ENCODE results near the gene PADI3.

- TF ChIP-seq CREB1 (IDR thresholded peaks at IDR 0.05) (no peak), POLR2A (IDR thresholded peaks at IDR 0.05; ENCODE audit: control extremely low read depth in 1 of 2, low read depth in 2 of 2, low read length in 2 of 2) (no peak), ZNF274 (IDR thresholded peaks at IDR 0.05; ENCODE audit: borderline replicate concordance, extremely low read depth, low read length) (no peak), SUZ12 (IDR thresholded peaks at IDR 0.05; ENCODE audit: low read length) (no peak), HDAC6 (IDR thresholded peaks at IDR 0.05; ENCODE audit: low read depth, low read length) (no peak), CBX8 (IDR thresholded peaks at IDR 0.05; ENCODE audit: borderline replicate concordance, low read depth, low read length) (no peak), RAD21 (IDR thresholded peaks at IDR 0.05 in 1 of 2, conservative IDR thresholded peaks at IDR 0.05 in 1 of 2; ENCODE audit: low read depth in 2 of 2, low read length in 2 of 2) (no peak), RXRA (IDR thresholded peaks at IDR 0.05; ENCODE audit: insufficient read depth, low read depth, low read length) (no peak), EGR1 (IDR thresholded peaks at IDR 0.05; ENCODE audit: borderline replicate concordance, low read depth, low read length) (no peak), EZH2 (IDR thresholded peaks at IDR 0.05; ENCODE audit: low read depth, low read length, severe bottlenecking) (no peak), SRF (IDR thresholded peaks at IDR 0.05; ENCODE audit: low read depth, low read length) (no peak), MAX (IDR thresholded peaks at IDR 0.05) (no peak), KDM4A (IDR thresholded peaks at IDR 0.05; ENCODE audit: low read depth, low read length, severe bottlenecking) (no peak), TCF12 (IDR thresholded peaks at IDR 0.05; ENCODE audit: low read depth, low read length) (no peak)
Measured at GRCh38 chr1:17278996-17279830, 30.3 kb downstream of the PADI3 start.

Data from H1 (cell line).